Upper lobe of left lung (tissue), 6 donors: ENCODE results near the gene CLEC16A. TPM values are rescaled to one million over a fixed set of nuclear protein-coding genes. Genes with fewer than 3 reads are reported as not detected.

Experiments
- ATAC-seq, 2 donors: fragments of 200-7000 bp; cut with Tn5 transposase; one replicate each; pipeline ENCODE4 v1.9.1; 2022; ENCODE audit warnings: mild to moderate bottlenecking in 2 of 2, moderate library complexity in 2 of 2; ENCODE audit not compliant: low FRiP score in 2 of 2
- DNase-seq, 2 donors: peaks; one replicate each; pipeline ENCODE4 v3.0.0-alpha.2; 2019 to 2020
- H3K27ac ChIP-seq, 4 donors: fragments of 200-600 bp; sonication (generic); one replicate each; pipeline ENCODE4 v1.5.1; 2016 to 2019
- H3K27me3 ChIP-seq, 4 donors: fragments of 200-600 bp; sonication (generic); one replicate each; pipeline ENCODE4 v1.5.1; 2017 to 2019
- H3K36me3 ChIP-seq, 4 donors: fragments of 200-600 bp; sonication (generic); one replicate each; pipeline ENCODE4 v1.5.1; 2016 to 2019
- H3K4me1 ChIP-seq, 4 donors: fragments of 200-600 bp; sonication (generic); one replicate each; pipeline ENCODE4 v1.5.1; 2018 to 2019
- H3K4me3 ChIP-seq, 4 donors: fragments of 200-600 bp; sonication (generic); one replicate each; pipeline ENCODE4 v1.5.1; 2017 to 2019; ENCODE audit warnings: mild to moderate bottlenecking in 2 of 4, moderate library complexity in 1 of 4
- H3K9me3 ChIP-seq, 4 donors: fragments of 200-600 bp; sonication (generic); one replicate each; pipeline ENCODE4 v1.5.1; 2018 to 2019
- CTCF ChIP-seq, 6 experiments: fragments of 450-650 bp in 4 of 6; fragments of 200-600 bp in 2 of 6; sonication (generic) in 2 of 6; IDR thresholded peaks; one replicate each; pipeline ENCODE4 v1.5.1; 2016 to 2019; ENCODE audit warnings: antibody characterized with exemption in 6 of 6
- EP300 ChIP-seq, 4 donors: sonication (generic); formaldehyde crosslinking; IDR thresholded peaks; one replicate each; pipeline ENCODE4 v1.5.1; 2017; ENCODE audit warnings: antibody characterized with exemption in 4 of 4, control low read depth in 2 of 4
- POLR2A ChIP-seq, 4 donors: fragments of 450-650 bp; IDR thresholded peaks; one replicate each; pipeline ENCODE4 v1.5.1; 2016 to 2017; ENCODE audit warnings: antibody characterized with exemption in 4 of 4, mild to moderate bottlenecking in 2 of 4
- POLR2AphosphoS5 ChIP-seq, 2 donors: sonication (generic); formaldehyde crosslinking; IDR thresholded peaks; one replicate each; pipeline ENCODE4 v1.5.1; 2017; ENCODE audit warnings: antibody characterized with exemption in 2 of 2
- WGBS, 2 donors: methylation state at CpG; one replicate each; pipeline ENCODE4 v1.1.5; 2017 to 2018; 5-methylcytosine and 5-hydroxymethylcytosine counted together
- total RNA-seq, 6 donors: library from RNA; depleted of rRNA in 4 of 6; stranded (reverse); fragments of >200 nt in 4 of 6; gene quantifications; one replicate each; pipeline versions ENCODE4 v1.1.0 to v1.2.1, GENCODE V29; 2016 to 2021
- donor health status: DM: no; HTN: no; CAD: no; lungs with moderate emphysema.
- donor health status: DM: no; HTN: yes; CAD: no; lungs with severe emphysema.

CLEC16A gene
- total RNA-seq, 6 donors from 2014 or later, result 33.3 to 85.9 (median 46.4) TPM

GRCh38 chr16:11060364-11060763 lies 116.0 kb downstream of the CLEC16A start:
- no peak for DNase-seq
- no peaks in the 10 kb centered on the region for H3K9me3 ChIP-seq

GRCh38 chr16:11060842-11061241 lies 116.5 kb downstream of the CLEC16A start:
- no peak for ATAC-seq
- TF ChIP-seq EP300 (IDR thresholded peaks at IDR 0.05), result no peak
- peaks cover 0 to 48% (median 18%) of the 10 kb centered on the region in 4 donors for H3K36me3 ChIP-seq
- H3K4me1 ChIP-seq, result peaks cover 0 to 7% (median 3%) of the 10 kb centered on the region in 4 donors
- H3K27ac ChIP-seq, result no peak overlapping the region
- no peaks in the 10 kb centered on the region for H3K27me3 ChIP-seq
- no peak overlapping the region for H3K4me3 ChIP-seq
- no peak for DNase-seq
- H3K9me3 ChIP-seq, result no peaks in the 10 kb centered on the region
- 97% methylated on average over 6 to 7 of the region's 7 CpGs for WGBS, 2 donors

More at GRCh38 chr16:11060364-11060763, 116.0 kb downstream of the CLEC16A start:
- no peak overlapping the region for H3K27ac ChIP-seq
- TF ChIP-seq EP300 (IDR thresholded peaks at IDR 0.05), result no peak
- no peaks in the 10 kb centered on the region for H3K27me3 ChIP-seq
- H3K4me3 ChIP-seq, result no peak overlapping the region
- no peak for ATAC-seq
- WGBS, 2 donors, result 92 to 100% methylated on average over 3 to 4 of the region's 4 CpGs
- H3K36me3 ChIP-seq, result peaks cover 0 to 43% (median 14%) of the 10 kb centered on the region in 4 donors
- peaks cover 0 to 7% (median 3%) of the 10 kb centered on the region in 4 donors for H3K4me1 ChIP-seq

- Histone ChIP-seq H3K36me3 (peaks cover 0 to 56% (median 21%) of the 10 kb centered on the region in 4 donors), H3K4me1 (peaks cover 0 to 7% (median 3%) of the 10 kb centered on the region in 4 donors), H3K27ac (no peak overlapping the region), H3K9me3 (no peaks in the 10 kb centered on the region), H3K27me3 (no peaks in the 10 kb centered on the region), H3K4me3 (no peak overlapping the region)
- WGBS, 2 donors, result 89 to 94% methylated on average over 6 of the region's 6 CpGs
- no peak for DNase-seq
- ATAC-seq, result no peak
- TF ChIP-seq CTCF (IDR thresholded peaks at IDR 0.05), result no peak
- TF ChIP-seq POLR2A (IDR thresholded peaks at IDR 0.05), result no peak
- no peak for TF ChIP-seq EP300 (IDR thresholded peaks at IDR 0.05)
- no peak for TF ChIP-seq POLR2AphosphoS5 (IDR thresholded peaks at IDR 0.05)
Measured at GRCh38 chr16:11061629-11062270, 117.4 kb downstream of the CLEC16A start.

GRCh38 chr16:11063448-11064201 lies 119.3 kb downstream of the CLEC16A start:
- H3K36me3 ChIP-seq, result peaks cover 0 to 58% (median 21%) of the 10 kb centered on the region in 4 donors
- 90 to 91% methylated on average over 8 of the region's 8 CpGs for WGBS, 2 donors
- DNase-seq, result no peak

GRCh38 chr16:11064202-11064540 lies 119.8 kb downstream of the CLEC16A start:
- no peak for DNase-seq
- H3K4me3 ChIP-seq, result no peak overlapping the region
- H3K27me3 ChIP-seq, result no peaks in the 10 kb centered on the region
- WGBS, 2 donors, result 93 to 98% methylated on average over 3 of the region's 3 CpGs
- no peak for ATAC-seq
- no peak for TF ChIP-seq CTCF (IDR thresholded peaks at IDR 0.05)
- no peak for TF ChIP-seq POLR2AphosphoS5 (IDR thresholded peaks at IDR 0.05)
- no peak overlapping the region for H3K27ac ChIP-seq
- H3K4me1 ChIP-seq, result peaks cover 0 to 4% (median 3%) of the 10 kb centered on the region in 4 donors
- H3K9me3 ChIP-seq, result no peaks in the 10 kb centered on the region
- peaks cover 0 to 63% (median 22%) of the 10 kb centered on the region in 4 donors for H3K36me3 ChIP-seq

More at GRCh38 chr16:11063448-11064201, 119.3 kb downstream of the CLEC16A start:
- no peaks in the 10 kb centered on the region for H3K9me3 ChIP-seq
- H3K4me1 ChIP-seq, result peaks cover 0 to 5% (median 3%) of the 10 kb centered on the region in 4 donors
- H3K4me3 ChIP-seq, result no peak overlapping the region
- no peaks in the 10 kb centered on the region for H3K27me3 ChIP-seq
- ATAC-seq, result no peak
- H3K27ac ChIP-seq, result no peak overlapping the region
- no peak for TF ChIP-seq POLR2AphosphoS5 (IDR thresholded peaks at IDR 0.05)
- no peak for TF ChIP-seq CTCF (IDR thresholded peaks at IDR 0.05)
- TF ChIP-seq POLR2A (IDR thresholded peaks at IDR 0.05), result no peak
- TF ChIP-seq EP300 (IDR thresholded peaks at IDR 0.05), result no peak
